H1 (cell line): ENCODE data around the gene STK26. TPM values are rescaled to one million over a fixed set of nuclear protein-coding genes. Genes with fewer than 3 reads are reported as not detected.

Experiments used
- CTCF ChIA-PET: fragments of 300-600 bp; sonication (Branson Sonifier 250); formaldehyde crosslinking; loops from one replicate; lab custom pipeline; 2021; ENCODE audit not compliant: partially characterized antibody; lab: Charles Lee
- POLR2A ChIA-PET: fragments of 300-600 bp; sonication (Branson Sonifier 250); formaldehyde crosslinking; loops from one replicate; lab custom pipeline; 2021; ENCODE audit warnings: inconsistent platforms; ENCODE audit not compliant: partially characterized antibody; lab: Charles Lee
- DNase-seq, 2 experiments: peaks; one replicate each; pipeline versions ENCODE4 v3.0.0 to v3.0.0-alpha.2; 2010 to 2022; ENCODE audit warnings: low spot score in 2 of 2, low read depth in 1 of 2, mixed read lengths in 1 of 2
- FAIRE-seq: peaks from 2 replicates; lab custom pipeline; 2011; peaks lifted over from hg19 to GRCh38; lab: Jason Lieb, UNC
- H2AFZ ChIP-seq: 2 replicates; pipeline ENCODE4 v1.8.1; 2012; ENCODE audit warnings: low read length, inconsistent platforms
- H2AK5ac ChIP-seq: 2 replicates; pipeline ENCODE4 v1.6.1; 2013; ENCODE audit warnings: low read depth, low read length
- H2BK120ac ChIP-seq: replicated peaks from 2 replicates; pipeline ENCODE3; 2013; ENCODE audit warnings: low read depth, low read length, inconsistent platforms
- H2BK12ac ChIP-seq: 2 replicates; pipeline ENCODE4 v1.6.1; 2013; ENCODE audit warnings: low read depth, low read length
- H2BK15ac ChIP-seq: 2 replicates; pipeline ENCODE4 v1.6.1; 2013; ENCODE audit warnings: low read length
- H2BK20ac ChIP-seq: 2 replicates; pipeline ENCODE4 v1.6.1; 2013; ENCODE audit warnings: low read length
- H2BK5ac ChIP-seq: 2 replicates; pipeline ENCODE4 v1.6.1; 2013; ENCODE audit warnings: low read depth, low read length
- H3K14ac ChIP-seq: 2 replicates; pipeline ENCODE4 v1.6.1; 2013; ENCODE audit warnings: inconsistent platforms; ENCODE audit not compliant: insufficient read length
- H3K18ac ChIP-seq: 2 replicates; pipeline ENCODE4 v1.6.1; 2013; ENCODE audit warnings: low read length; ENCODE audit errors: extremely low read depth
- H3K23ac ChIP-seq: 2 replicates; pipeline ENCODE4 v1.6.1; 2013; ENCODE audit warnings: inconsistent platforms; ENCODE audit not compliant: insufficient read length
- H3K23me2 ChIP-seq: 2 replicates; pipeline ENCODE4 v1.6.1; 2013; ENCODE audit warnings: low read depth, low read length
- H3K27ac ChIP-seq: 2 replicates; pipeline ENCODE4 v1.6.1; 2011; ENCODE audit warnings: low read depth, low read length, inconsistent platforms
- H3K27me3 ChIP-seq, 4 experiments: replicated peaks in 1 of 4; 1 replicate in 1 of 4; 2 replicates in 3 of 4; pipeline versions ENCODE4 v1.6.1 to v1.8.1; 2011 to 2013; ENCODE audit warnings: low read length in 3 of 4, mild to moderate bottlenecking in 3 of 4, inconsistent platforms in 2 of 4, mixed read lengths in 2 of 4, moderate library complexity in 1 of 4; ENCODE audit not compliant: control insufficient read depth in 3 of 4, insufficient read depth in 3 of 4; ENCODE audit errors: extremely low read depth in 1 of 4
- H3K36me3 ChIP-seq, 4 experiments: 2 replicates each; pipeline versions ENCODE4 v1.6.1 to v1.8.1; 2011 to 2013; ENCODE audit warnings: mild to moderate bottlenecking in 4 of 4, low read length in 3 of 4, moderate library complexity in 2 of 4, control low read depth in 1 of 4, inconsistent platforms in 1 of 4; ENCODE audit not compliant: insufficient read depth in 4 of 4, control insufficient read depth in 2 of 4
- H3K4ac ChIP-seq: replicated peaks from 2 replicates; pipeline ENCODE3; 2013; ENCODE audit warnings: low read length, low read depth, mixed read lengths, inconsistent platforms; ENCODE audit not compliant: insufficient read length
- H3K4me1 ChIP-seq, 4 experiments: replicated peaks in 1 of 4; 1 replicate in 1 of 4; 2 replicates in 3 of 4; pipeline versions ENCODE4 v1.6.1 to v1.8.1; 2011 to 2013; ENCODE audit warnings: low read length in 3 of 4, inconsistent platforms in 2 of 4, mixed read lengths in 1 of 4; ENCODE audit not compliant: insufficient read depth in 4 of 4, control insufficient read depth in 3 of 4
- H3K4me2 ChIP-seq, 2 experiments: 2 replicates each; pipeline versions ENCODE4 v1.6.1 to v1.8.1; 2011 to 2013; ENCODE audit warnings: low read depth in 2 of 2, low read length in 2 of 2, control low read depth in 1 of 2, inconsistent platforms in 1 of 2, mild to moderate bottlenecking in 1 of 2; ENCODE audit not compliant: insufficient read depth in 1 of 2
- H3K4me3 ChIP-seq, 4 experiments: fragments of 200-600, 300-600 bp in 1 of 4; sonication (generic), shearing (Covaris generic), sonication (Bioruptor Twin) in 1 of 4; 2 replicates each; pipeline versions ENCODE4 v1.5.1 to v1.8.1; 2011 to 2016; ENCODE audit warnings: low read length in 4 of 4, low read depth in 3 of 4, control low read depth in 2 of 4, inconsistent platforms in 2 of 4, mild to moderate bottlenecking in 2 of 4, mixed read lengths in 1 of 4, moderate library complexity in 1 of 4; ENCODE audit not compliant: insufficient read depth in 2 of 4; ENCODE audit errors: extremely low read depth in 1 of 4
- H3K56ac ChIP-seq: replicated peaks from 2 replicates; pipeline ENCODE3; 2013; ENCODE audit warnings: low read depth, mild to moderate bottlenecking, mixed read lengths, low read length, inconsistent platforms; ENCODE audit not compliant: insufficient read length
- H3K79me1 ChIP-seq: 2 replicates; pipeline ENCODE4 v1.6.1; 2013; ENCODE audit warnings: low read depth, low read length, control low read depth
- H3K79me2 ChIP-seq, 2 experiments: 2 replicates each; pipeline versions ENCODE4 v1.6.1 to v1.8.1; 2012 to 2013; ENCODE audit warnings: low read length in 2 of 2, mild to moderate bottlenecking in 2 of 2, inconsistent platforms in 1 of 2; ENCODE audit not compliant: insufficient read depth in 2 of 2, control insufficient read depth in 1 of 2
- H3K9ac ChIP-seq, 4 experiments: replicated peaks in 1 of 4; 1 replicate in 1 of 4; 2 replicates in 3 of 4; pipeline versions ENCODE4 v1.6.1 to v1.8.1; 2011 to 2013; ENCODE audit warnings: low read depth in 3 of 4, low read length in 3 of 4, control low read depth in 2 of 4, mild to moderate bottlenecking in 2 of 4, moderate library complexity in 2 of 4, inconsistent platforms in 1 of 4; ENCODE audit errors: extremely low read depth in 1 of 4
- H3K9me3 ChIP-seq, 2 experiments: 2 replicates each; pipeline versions ENCODE4 v1.6.1 to v1.8.1; 2012 to 2013; ENCODE audit warnings: mild to moderate bottlenecking in 2 of 2, moderate library complexity in 2 of 2, control low read depth in 1 of 2, inconsistent platforms in 1 of 2, low read depth in 1 of 2, low read length in 1 of 2, mixed read lengths in 1 of 2; ENCODE audit not compliant: insufficient read depth in 2 of 2
- H4K20me1 ChIP-seq, 2 experiments: replicated peaks in 1 of 2; 2 replicates each; pipeline versions ENCODE3 to v1.8.1; 2011 to 2013; ENCODE audit warnings: inconsistent platforms in 2 of 2, low read length in 2 of 2, mild to moderate bottlenecking in 1 of 2; ENCODE audit not compliant: insufficient read depth in 2 of 2, control insufficient read depth in 1 of 2
- H4K5ac ChIP-seq: 2 replicates; pipeline ENCODE4 v1.6.1; 2013; ENCODE audit warnings: low read length, low read depth, mixed read lengths, inconsistent platforms; ENCODE audit not compliant: insufficient read length
- H4K8ac ChIP-seq: 2 replicates; pipeline ENCODE4 v1.8.0; 2013; ENCODE audit warnings: mild to moderate bottlenecking, moderate library complexity, low read length, inconsistent platforms; ENCODE audit not compliant: insufficient read depth; ENCODE audit errors: extremely low read depth
- H4K91ac ChIP-seq: replicated peaks from 2 replicates; pipeline ENCODE3; 2013; ENCODE audit warnings: low read length, mixed read lengths, inconsistent platforms; ENCODE audit not compliant: insufficient read length
- CEBPB ChIP-seq: IDR thresholded peaks from 2 replicates; pipeline ENCODE4 v1.6.1; 2012; ENCODE audit warnings: low read depth, low read length
- HDAC6 ChIP-seq: IDR thresholded peaks from one replicate; pipeline ENCODE4 v1.7.1; 2012; ENCODE audit warnings: low read depth, mild to moderate bottlenecking, inconsistent platforms, low read length, moderate library complexity
- POU5F1 ChIP-seq: IDR thresholded peaks from 2 replicates; pipeline ENCODE4 v1.6.1; 2011; ENCODE audit warnings: low read depth, mild to moderate bottlenecking, low read length, moderate library complexity
- RXRA ChIP-seq: IDR thresholded peaks from 2 replicates; pipeline ENCODE4 v1.6.1; 2011; ENCODE audit warnings: low read depth, mild to moderate bottlenecking, low read length, moderate library complexity; ENCODE audit not compliant: insufficient read depth
- SRF ChIP-seq: IDR thresholded peaks from 2 replicates; pipeline ENCODE4 v1.6.1; 2011; ENCODE audit warnings: mild to moderate bottlenecking, low read depth, low read length, moderate library complexity
- WGBS, 2 experiments: shearing (Covaris generic) in 1 of 2; methylation state at CpG; one replicate each; pipeline versions ENCODE4 v1.1.6 to v1.1.7; 2013 to 2015; ENCODE audit warnings: low lambda C conversion rate in 2 of 2, mixed read lengths in 2 of 2, inconsistent platforms in 1 of 2, low coverage in 1 of 2, missing lambda C conversion rate in 1 of 2; ENCODE audit not compliant: insufficient replicate concordance in 2 of 2, insufficient coverage in 1 of 2, insufficient read length in 1 of 2; ENCODE audit errors: extremely low coverage in 1 of 2, missing lambda C conversion rate in 1 of 2; 5-methylcytosine and 5-hydroxymethylcytosine counted together
- polyA plus RNA-seq, 7 experiments: library from polyadenylated mRNA; depleted of rRNA in 3 of 7; stranded (reverse) in 5 of 7; unstranded in 2 of 7; fragments of >200 nt in 5 of 7; fragments of 200-250 nt in 2 of 7; gene quantifications; 1 replicate in 5 of 7; 2 replicates in 1 of 7; 4 replicates in 1 of 7; pipeline versions ENCODE4 v1.2.1 to v1.2.3, GENCODE V29; 2011 to 2013; ENCODE audit warnings: missing spikeins in 2 of 7, mixed read lengths in 2 of 7
- total RNA-seq: library from RNA; stranded (reverse); fragmentation: NEBNext Ultra II Directional; extraction: Animal tissue kit (Norgen Biotek cat#: 25700); gene quantifications from 2 replicates; pipeline ENCODE4 v1.2.1, GENCODE V29; 2021

Gene STK26
- total and polyA plus RNA-seq, 2 of the 8 experiments (the other 6 are each of a cell fraction or from before 2014, with no cell fraction given) = 24.2 to 98.2 TPM

DNA sequence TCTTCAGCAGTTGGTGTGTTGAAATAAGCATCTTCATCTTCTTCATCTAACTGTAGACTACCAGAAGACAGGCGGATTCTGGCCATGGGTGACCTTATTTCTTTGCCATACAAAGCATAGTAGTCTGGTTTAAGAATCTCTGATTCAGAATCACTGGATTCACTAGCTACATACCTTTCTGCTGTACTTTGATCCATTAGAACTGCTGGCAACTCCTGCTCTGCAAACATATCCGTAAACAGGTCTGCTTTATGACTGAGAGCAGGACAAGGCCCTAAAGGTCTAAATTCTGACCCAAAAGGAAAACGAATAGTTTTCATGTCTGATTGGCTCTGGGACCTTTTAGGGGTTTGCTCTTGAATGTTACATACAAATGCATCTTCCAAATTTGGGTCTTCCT, 54.8 kb downstream of the STK26 start:
- Histone ChIP-seq H3K4me3 (no peak overlapping the region), H4K20me1 (no peaks in the 10 kb centered on the region), H2AFZ (no peak overlapping the region), H2BK15ac (no peak overlapping the region), H3K27me3 (no peaks in the 10 kb centered on the region), H3K9ac (no peak overlapping the region), H2BK5ac (no peak overlapping the region), H4K5ac (no peak overlapping the region), H3K4ac (no peak overlapping the region), H3K4me1 (no peaks in the 10 kb centered on the region), H4K91ac (no peak overlapping the region), H2BK20ac (no peak overlapping the region), H2BK120ac (no peak overlapping the region), H2BK12ac (no peak overlapping the region), H3K23ac (no peak overlapping the region), H3K14ac (no peak overlapping the region), H2AK5ac (no peak overlapping the region), H3K79me1 (no peaks in the 10 kb centered on the region), H4K8ac (no peak overlapping the region), H3K56ac (no peak overlapping the region), H3K36me3 (peaks cover 0 to 16% (median 4%) of the 10 kb centered on the region in 4 experiments; a peak in 3 of 8 replicates), H3K79me2 (no peaks in the 10 kb centered on the region), H3K27ac (no peak overlapping the region), H3K18ac (no peak overlapping the region), H3K4me2 (no peak overlapping the region), H3K23me2 (no peaks in the 10 kb centered on the region), H3K9me3 (no peaks in the 10 kb centered on the region)
- ChIA-PET POLR2A (interaction anchor here (1.0 kb wide), 1 partner anchor 54 kb away, joined by 3 read pairs; no protein-coding TSS in a partner anchor), CTCF (interaction anchor here (3.0 kb wide), 1 partner anchor 14 kb away, joined by 11 read pairs; no protein-coding TSS in a partner anchor)
- 90% methylated on average over 2 of the region's 3 CpGs; no CpG with 5 or more reads in 1 of the 2 experiments for WGBS, 2 experiments
- FAIRE-seq (peak; percentile 39), DNase-seq (no peak)
- no peak for TF ChIP-seq POU5F1
- no peak for TF ChIP-seq SRF
- no peak for TF ChIP-seq CEBPB
- no peak for TF ChIP-seq RXRA
- no peak for TF ChIP-seq HDAC6
